HG03175 (cell line): Measurements from ENCODE around the gene CLMN.
"Not testable (repeated sequence)": the region's sequence is repeated elsewhere in the genome, so short reads cannot be mapped to it uniquely, and the experiment has no call there.

Experiments
- ATAC-seq: cut with Tn5 transposase; IDR thresholded peaks from one replicate; pipeline ENCODE4 v1.9.1; 2021; ENCODE audit warnings: mild to moderate bottlenecking, moderate library complexity; ENCODE audit not compliant: unreplicated experiment

CLMN gene

GRCh38 chr14:95142208-95142607 lies 177.5 kb downstream of the CLMN start:
- ATAC-seq: no peak

GRCh38 chr14:95141684-95142083 lies 178.0 kb downstream of the CLMN start:
- ATAC-seq: no peak

DNA sequence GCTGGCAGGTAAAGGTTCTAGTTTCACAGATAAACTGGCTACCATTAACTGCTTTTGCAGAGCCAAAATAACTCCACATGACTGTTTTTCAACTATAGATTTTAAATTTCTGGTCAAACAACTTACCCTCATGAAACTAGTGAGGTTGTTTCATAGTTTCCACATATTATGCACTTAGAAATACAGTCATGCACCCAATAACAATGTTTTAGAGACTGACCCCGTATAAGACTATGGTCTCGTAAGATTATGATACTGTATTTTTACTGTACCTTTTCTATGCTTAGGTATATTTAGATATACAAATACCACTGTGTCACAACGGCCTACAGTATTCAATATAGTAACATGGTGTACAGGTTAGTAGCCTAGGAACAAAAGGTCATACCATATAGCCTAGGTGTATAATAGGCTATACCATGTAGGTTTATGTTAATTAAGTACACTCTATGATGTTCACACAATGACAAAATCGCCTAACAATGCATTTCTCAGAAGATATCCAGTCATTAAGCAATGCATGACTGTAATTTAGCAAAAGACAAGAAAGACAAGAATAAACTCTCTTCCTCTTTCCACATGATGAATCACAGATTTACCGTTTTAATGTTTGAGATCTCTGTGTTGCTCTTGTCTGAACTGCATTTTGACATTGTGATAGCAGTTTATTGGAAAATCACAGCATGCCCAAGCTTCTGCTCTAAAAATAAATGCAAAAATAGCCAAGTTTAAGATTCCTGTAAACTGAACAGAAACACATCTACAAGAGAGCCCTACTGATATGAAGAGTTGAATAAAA lies 179.4 kb downstream of the CLMN start:
- no peak for ATAC-seq

DNA sequence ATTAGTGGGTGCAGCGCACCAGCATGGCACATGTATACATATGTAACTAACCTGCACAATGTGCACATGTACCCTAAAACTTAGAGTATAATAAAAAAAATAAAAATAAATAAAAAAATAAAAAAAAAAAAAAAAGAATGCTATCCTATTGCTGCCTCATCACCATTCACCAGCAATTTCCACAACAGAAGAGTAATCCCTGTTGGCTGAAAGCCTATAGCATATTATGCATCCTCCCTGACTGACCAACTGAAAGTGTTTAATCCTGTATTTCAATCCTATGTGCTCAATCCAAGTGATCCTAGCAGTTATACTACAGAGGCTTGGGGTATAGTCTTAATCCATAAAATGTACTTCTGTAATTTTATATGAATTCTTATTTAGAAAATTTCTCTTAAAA lies 180.8 kb downstream of the CLMN start:
- no peak for ATAC-seq

DNA sequence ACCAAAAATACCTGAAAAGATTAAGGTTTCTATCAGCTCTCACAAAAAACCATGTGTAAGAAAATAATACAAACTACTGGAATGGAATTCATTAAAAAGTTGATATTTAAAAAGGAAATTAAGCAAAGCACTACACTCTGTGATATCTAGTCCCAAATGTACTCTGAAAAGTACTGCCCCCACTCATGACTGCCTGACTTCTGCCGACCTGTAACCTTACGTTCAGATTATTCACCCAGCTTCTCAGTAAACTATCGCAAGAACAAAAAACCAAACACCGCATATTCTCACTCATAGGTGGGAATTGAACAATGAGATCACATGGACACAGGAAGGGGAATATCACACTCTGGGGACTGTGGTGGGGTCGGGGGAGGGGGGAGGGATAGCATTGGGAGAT lies 181.3 kb downstream of the CLMN start:
- not testable (repeated sequence) for ATAC-seq

DNA sequence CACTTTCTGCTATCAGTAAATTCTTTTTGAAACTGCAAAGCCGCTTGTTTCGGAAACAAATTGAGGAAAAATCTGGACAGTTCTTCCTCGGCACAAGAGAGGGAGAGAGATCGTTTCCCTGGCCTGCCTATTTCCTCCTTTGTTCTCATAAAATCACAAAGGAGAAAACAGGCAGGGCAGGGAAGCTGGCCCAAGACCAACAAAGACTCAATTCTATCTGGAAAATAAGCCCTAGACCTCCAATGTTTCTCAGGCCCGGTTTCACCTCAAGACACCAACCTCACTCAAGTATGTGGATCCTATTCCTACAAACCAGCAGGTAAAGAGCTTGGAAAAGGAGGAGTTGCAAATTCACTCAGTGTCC lies 181.9 kb downstream of the CLMN start:
- no peak for ATAC-seq

GRCh38 chr14:95137164-95137803 lies 182.4 kb downstream of the CLMN start:
- no peak for ATAC-seq

GRCh38 chr14:95136631-95137030 lies 183.1 kb downstream of the CLMN start:
- no peak for ATAC-seq

DNA sequence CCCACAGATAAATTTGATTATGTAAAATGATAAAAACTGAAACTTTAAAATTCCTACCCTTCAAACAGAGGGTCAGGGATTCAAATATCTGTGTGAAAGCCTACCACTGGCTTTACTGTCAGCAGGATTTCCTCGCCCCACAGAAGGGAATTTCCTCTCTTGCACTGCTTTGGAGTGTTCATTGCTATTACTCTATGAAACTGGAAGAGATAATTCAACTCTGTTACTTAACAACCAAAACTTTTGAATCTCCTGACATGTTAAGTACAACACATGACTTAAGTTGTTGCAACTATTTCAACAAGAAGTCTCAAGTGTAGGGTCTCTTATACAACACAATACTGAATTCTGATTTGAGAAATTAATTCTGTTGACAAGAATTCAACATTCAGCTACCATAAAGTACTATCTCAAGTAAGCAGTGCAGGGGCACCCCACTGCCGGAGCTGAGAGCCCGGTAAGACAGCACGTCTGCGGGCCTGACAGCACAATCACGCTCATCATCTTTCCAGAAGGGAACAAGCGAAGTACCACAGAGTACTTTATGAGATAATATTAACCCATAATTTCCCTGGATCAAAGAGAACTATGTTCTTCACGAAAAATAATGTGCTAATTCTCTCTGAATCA lies 185.3 kb downstream of the CLMN start:
- no peak for ATAC-seq

- no peak for ATAC-seq
Measured at GRCh38 chr14:95133282-95133681, 186.4 kb downstream of the CLMN start.

GRCh38 chr14:95132760-95133159 lies 186.9 kb downstream of the CLMN start:
- no peak for ATAC-seq
